ENCODE data around the gene FBXL19.

Gene FBXL19

DNA sequence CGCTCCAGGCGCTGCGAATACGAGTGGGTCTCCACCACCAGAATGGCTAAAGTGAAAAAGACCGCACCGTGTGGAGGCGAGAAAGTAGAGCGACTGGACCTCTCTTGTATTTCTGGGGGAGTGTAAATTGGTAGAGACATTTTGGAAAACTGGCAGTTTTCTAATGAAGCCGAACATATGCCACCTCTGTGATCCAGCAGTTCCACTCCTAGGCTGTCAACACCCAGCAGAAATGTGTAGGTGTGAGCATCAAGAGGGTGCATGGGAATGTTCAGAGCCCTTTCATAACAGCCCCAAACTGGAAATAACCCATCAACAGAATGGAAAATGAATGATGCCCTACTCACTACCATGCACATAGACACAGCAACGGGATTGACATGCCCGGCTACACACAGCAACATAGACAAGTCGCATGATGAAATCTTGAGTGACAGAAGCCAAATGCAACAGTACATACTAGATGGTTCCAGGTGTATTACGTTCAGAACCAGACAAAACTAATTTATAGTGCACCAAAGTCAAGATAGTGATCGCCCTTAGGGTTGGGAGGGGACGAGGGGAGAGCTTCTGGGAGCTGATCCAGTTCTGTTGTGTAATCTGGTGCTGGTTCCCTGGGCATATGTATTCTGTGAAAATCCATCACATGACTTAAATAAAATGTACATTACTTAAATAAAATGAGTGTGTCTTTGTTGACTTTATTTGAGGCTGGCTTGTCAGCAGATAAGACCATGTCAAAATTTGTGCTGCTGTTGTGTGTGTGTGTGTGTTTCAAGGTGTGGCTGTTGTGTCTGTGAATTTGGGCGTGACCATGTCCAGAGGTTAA is 28.6 kb upstream of the FBXL19 start:
- DNase-seq, result no peak

DNA sequence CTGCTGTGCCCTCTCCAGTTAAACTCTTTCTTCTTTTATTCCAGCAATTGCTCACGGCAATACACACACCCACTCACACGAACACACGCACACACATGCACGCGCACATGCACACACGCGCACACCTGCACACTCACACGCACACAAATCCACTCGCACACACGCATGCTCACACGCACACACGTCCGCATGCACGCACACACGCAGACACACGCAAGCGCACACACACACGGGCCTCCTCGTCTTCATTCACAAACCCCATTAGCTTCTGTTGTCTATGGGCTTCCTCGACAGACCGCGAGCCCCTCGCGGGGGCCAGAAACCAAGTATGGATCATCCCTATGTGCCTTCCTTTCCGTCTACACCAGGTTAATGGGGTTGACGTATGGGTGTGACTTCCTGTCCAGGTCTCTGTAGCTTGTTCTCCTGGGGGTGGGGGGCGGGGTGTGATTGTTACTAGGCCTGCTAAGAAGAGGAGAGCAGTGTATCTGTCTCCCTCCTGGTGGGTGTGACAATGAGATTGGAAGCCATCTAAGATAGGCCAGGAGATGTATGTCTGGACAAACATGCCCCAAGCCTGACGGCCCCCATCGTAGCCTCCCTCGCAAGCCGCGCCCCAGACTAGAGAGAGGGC is 27.6 kb upstream of the FBXL19 start:
- no peak for DNase-seq

DNA sequence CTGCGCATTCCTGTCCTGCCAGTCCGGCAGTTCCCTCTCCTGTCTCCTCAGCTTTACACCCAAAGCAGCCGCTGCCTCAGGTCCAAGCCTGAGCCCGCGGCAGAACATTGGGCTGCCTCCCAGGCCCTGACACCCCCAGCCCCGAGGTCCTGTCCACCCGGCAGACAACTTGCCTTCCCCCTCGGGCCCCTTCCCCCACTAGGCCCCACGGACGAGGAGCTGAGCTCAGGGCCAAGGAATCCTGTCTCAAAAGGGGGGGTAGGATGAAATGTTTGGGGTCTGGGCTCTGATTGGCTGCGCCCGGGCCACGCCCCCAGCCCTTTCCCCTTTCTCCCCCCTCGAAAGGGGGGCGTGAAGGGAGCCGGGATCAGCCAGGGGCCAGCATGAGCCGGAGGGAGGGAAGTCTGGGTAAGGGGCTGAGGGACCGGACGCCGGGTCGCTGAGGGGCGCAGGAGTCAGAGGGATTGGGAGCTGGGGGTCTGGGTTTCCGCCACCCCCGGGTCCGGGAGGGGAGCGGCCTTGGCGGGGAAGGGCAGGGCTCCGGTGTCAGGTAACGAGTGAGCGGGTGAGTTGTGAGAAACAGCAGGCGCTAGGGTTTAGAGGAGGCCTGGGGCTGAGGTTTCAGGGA is 27.0 kb upstream of the FBXL19 start, which contains the start of gene CTF1:
Gene CTF1, plus strand, starts transcription at position 354 of the 628 bp plus-strand sequence. Its CDS starts 30 bp downstream, at position 384.
- DNase-seq, result no peak

DNA sequence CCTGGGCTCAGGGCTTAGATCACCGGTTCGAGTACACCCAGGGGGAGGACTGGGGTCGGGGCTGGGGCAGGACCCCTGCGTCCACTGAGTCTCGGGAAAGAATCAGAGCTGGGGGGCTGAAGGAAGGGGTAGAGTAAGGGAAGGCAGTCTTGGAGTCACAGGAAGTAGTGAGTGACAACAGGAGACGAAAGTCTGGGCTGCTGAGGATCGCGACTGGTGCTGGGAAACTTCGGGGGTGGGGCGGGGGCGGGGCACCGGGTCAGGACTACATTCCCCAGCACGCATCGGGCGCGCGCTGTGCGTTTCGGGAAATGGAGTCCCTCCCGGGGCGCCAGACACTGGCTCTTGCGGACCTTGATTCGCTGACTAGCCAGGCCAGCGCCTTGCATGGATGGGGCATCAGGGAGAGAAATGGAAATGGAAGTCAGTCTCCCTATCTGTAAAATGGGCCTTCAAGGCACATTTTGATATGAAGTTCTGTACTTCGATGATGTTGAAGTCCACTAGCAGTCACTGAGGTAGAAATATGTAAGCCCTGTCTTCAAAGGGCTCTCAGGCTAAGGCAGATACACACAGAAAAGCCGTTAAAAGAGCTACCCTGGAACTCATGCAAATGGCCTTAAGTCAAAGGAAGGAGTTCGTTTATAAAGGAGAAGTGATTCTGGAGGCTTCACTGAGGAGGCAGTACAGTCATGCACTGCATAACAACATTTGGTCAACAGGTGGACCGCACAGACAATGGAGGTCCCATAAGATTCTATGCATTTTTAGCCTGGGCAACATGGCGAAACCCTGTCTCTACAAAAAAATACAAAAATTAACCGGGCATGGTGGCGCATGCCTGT is 26.3 kb upstream of the FBXL19 start:
- peak; percentile 89 for DNase-seq

DNA sequence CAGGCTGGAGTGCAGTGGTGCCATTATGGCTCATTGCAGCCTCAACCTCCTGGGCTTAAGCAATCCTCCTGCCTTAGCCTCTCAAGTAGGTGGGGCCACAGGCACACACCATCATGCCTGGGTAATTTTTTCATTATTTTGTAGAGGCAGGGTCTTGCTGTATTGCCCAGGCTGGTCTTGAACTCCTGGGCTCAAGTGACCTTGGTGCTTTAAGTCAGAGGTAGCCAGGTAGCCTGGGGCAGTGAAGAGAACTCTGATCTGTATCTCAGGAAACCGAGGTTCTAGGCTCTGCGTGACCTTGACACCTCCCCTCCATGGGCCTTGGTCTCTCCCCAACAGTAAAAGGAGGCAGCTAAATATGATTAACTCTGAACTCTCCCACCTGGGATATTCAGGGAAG is 23.6 kb upstream of the FBXL19 start:
- DNase-seq, result no peak

DNA sequence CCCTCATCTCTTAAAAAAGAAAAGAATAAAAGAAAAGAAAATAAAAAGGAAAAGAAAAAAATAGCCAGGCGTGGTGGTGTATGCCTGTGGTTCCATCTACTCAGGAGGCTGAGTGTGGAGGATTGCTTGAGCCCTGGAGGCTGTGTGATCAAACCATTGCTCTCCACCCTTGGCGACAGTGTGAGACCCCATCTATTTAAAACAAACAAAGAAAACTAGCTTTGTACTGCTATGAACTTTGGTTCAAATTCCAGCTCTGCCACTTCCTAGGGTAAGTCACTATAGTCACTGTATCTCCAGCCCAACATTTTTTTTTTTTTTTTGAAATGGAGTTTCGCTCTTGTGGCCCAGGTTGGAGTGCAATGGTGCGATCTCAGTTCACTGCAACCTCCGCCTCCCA is 22.8 kb upstream of the FBXL19 start:
- no peak for DNase-seq

DNA sequence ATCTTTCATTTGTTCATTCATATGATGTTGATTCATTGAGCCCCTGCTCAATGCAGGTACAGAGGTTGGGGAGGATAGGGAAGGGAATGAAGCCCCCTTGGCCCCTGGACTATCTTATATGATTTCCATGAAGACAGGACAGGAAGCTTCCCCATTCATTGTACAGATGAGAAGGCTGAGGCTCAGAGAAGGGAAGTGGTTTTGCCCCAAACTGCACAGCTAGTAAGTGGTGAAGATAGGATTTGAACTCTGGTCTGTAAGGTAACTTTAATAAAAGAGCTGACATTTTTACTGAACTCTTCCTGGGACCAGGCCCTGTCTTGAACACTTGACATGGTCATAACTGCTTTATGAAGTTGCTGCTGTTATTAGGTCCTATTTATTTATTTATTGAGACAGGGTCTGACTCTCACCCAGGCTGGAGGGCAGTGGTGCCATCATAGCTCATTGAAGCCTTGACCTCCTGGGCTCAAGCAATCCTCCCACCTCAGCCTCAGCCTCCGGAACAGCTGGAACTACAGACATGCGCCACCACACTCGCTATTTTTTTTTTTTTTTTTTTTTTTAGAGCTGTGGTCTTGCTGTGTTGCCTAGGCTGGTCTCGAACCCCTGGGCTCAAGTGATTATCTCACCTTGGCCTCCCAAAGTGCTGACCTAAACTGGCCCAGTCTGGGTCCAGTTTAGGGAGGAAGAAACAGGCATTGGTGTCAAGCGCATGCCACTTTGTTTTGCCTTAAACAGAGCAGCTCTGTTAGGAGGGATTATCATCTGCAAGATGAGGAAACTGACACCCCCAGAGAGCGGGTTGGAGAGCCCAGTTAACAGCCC is 22.0 kb upstream of the FBXL19 start:
- peak; percentile 19 for DNase-seq

DNA sequence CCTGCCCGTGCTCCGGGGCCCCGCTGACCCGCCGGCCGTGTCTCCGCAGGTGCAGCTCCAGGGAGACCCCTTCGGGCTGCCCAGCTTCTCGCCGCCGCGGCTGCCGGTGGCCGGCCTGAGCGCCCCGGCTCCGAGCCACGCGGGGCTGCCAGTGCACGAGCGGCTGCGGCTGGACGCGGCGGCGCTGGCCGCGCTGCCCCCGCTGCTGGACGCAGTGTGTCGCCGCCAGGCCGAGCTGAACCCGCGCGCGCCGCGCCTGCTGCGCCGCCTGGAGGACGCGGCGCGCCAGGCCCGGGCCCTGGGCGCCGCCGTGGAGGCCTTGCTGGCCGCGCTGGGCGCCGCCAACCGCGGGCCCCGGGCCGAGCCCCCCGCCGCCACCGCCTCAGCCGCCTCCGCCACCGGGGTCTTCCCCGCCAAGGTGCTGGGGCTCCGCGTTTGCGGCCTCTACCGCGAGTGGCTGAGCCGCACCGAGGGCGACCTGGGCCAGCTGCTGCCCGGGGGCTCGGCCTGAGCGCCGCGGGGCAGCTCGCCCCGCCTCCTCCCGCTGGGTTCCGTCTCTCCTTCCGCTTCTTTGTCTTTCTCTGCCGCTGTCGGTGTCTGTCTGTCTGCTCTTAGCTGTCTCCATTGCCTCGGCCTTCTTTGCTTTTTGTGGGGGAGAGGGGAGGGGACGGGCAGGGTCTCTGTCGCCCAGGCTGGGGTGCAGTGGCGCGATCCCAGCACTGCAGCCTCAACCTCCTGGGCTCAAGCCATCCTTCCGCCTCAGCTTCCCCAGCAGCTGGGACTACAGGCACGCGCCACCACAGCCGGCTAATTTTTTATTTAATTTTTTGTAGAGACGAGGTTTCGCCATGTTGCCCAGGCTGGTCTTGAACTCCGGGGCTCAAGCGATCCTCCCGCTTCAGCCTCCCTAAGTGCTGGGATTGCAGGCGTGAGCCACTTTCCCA is 21.1 kb upstream of the FBXL19 start:
- peak; percentile 69 for DNase-seq

DNA sequence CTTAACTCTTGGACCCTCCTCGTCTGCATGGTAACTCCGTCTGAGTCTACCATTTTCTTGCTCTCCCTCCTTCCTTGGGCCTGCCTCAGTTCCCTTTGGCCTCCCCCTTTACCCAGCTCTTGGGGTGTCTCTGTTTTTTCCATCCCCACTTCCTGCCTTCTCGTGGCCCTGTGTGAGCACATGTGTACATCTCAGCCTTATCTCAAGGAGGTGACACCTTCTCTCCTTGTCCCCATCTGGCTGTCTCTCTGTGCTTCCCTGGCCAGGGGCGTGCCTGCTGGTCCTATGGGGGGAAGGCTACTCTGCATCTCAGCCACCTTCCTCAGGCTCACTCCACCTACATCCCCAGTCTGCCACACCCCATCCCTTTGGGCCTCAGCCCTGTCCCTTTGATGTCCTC is 20.4 kb upstream of the FBXL19 start:
- peak; percentile 34 for DNase-seq

DNA sequence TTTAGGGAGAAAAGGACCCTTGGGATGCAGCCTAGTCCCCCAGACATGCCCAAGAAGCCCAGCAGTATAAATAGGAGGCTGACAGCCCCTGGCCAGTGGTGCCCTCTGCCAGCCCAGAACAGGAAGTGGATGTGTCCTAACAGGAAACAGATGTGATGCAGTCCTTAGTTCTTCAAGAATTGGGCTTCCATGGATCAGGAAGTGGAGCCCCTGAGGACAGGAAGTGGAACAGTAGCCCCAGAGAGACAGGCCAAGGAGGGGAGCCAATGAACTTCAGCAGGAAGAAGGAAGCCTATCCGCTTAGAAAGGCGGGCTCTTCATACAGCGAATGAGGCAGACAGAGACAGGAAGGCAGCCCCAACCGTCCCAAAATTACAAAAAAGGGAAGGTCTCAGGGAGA is 19.8 kb upstream of the FBXL19 start:
- peak; percentile 28 for DNase-seq

DNA sequence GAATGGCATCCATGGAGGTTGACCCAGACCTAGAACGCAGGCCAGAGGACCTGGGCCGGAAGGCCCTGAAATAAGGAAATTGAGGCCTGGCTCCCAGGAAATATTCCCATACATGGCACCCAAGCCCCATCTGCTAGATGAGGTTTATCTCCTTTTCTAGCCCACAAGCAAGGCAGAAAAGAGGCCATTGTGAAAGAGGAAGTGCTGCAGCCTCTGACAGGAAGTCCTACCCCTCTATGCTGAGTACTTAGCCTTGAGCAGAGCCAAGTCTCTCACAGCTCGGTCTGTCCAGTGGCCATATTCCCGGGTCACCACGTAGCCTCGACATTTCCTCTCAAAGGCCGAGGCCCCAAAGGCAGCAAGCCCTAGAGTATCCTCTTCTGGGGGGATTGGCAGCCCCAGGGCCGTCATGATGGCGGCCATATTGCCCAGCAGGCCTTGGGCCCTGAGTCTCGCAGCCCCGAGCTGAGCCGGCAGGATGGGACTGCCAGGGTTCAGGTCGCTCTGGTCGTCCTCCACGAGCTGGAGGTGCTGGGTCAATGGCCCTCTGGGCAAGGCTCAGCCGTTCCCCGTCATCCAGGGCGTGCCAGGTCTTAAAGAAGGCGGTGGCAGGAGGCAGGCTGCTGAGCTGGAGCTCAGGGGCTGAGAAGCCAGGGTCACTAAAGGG is 19.1 kb upstream of the FBXL19 start:
- no peak for DNase-seq

DNA sequence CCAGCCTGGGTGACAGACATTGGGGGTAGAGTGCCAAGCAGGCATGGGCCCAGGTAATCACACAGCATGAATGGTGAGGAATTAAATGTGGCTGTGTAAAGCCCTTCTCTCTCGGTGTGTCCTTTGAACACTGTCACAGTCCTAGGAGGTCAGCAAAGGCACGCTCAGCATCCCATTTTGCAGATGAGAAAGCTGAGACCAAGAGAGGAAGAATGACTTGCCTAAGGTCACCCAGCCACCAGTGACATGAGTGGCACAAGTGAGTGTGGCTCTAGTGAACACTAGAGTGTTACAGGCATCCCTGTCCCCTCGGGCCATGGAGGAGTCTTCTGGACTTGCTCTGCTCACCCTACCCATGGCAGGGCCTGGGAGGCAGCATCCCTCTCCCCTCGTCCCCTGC is 16.3 kb upstream of the FBXL19 start:
- no peak for DNase-seq

DNA sequence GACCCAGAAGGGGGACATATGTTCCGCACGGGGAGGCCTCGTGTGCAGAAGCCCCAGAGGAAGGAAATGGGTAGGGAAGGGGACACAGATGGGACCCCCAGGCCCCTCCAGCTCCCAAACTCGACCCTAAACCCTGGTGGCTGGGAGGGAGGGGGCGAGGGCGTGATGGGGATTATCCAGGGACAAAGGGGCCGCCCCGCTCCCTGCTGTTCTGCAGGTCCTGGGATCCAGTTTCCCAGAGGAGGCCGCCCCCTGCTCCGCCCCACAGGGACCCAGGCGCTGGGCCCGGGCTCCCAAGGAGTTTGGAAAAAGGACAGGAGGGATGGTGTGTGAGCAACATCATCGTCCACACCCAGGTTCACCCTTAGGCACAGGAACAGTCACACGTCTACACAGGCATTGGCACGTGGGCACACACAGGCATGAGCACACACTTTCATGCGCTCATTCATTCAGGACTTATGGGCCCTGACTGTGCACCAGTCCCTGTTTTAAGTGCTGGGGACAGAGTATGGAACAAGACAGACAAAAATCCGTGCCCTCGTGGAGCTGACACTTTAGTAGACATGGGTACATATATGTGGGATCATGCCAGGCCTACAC is 12.8 kb upstream of the FBXL19 start:
- no peak for DNase-seq

DNA sequence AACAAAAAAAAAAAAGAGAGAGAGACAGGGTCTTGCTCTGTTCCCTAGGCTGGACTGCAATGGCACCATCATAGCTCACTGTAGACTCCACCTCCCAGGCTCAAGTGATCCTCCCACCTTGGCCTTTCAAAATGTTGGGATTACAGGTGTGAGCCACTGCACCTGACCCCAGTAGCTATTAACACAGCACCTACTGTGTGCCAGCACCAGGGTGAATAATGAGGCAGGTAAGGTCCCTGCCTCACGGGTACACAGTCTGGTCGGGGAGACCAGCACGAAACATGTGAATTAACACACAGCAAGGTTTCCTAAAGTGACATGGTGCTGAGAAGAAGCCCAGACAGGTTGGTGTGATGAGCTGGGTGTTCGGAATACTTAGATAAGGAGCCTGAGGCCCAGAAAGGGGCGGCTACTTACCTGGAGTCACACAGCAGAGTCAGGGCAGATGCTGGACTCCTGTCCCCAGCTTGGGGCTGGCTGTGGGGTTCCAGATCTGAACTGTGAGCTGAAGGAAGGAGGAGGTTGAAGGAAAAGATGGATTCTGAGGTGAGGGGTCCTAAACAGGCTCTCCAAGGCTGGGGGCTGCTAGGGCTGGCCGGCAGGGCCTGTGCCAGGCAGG is 10.5 kb upstream of the FBXL19 start:
- no peak for DNase-seq

DNA sequence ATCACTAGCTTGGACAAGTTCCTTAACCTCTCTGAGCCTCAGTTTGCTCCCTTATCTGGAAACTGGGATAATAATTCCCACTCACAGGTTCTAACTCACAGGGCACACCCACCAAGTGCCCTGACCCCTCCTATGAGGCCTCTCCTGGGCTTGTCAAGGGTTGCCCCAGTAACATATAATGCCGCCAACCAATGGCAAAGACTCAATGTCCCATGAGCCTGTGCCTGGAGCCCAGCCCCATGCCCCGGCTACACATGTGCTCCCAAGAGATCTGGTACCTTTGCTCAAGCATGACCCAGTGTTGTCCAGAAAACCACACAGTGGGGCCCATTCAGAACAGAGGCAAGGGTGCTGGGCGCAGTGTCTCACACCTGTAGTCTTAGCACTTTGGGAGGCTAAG is 8.5 kb upstream of the FBXL19 start:
- DNase-seq, result no peak

DNA sequence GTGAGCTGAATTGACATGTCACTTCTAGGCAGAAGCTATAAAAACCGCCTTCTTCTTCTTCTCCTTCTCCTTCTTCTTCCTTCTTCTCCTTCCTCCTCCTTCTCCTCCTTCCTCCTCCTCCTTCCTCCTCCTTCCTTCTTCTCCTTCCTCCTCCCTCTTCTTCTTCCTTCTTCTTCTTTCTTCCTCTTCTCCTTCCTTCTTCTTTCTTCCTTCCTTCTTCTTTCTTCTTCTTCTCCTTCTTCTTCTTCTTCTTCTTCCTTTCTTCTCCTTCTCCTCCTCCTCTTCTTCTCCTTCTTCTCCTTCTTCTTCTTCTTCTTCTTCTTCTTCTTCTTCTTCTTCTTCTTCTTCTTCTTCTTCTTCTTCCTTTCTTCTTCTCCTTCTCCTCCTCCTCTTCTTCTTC is 4.8 kb upstream of the FBXL19 start:
- no peak for DNase-seq

DNA sequence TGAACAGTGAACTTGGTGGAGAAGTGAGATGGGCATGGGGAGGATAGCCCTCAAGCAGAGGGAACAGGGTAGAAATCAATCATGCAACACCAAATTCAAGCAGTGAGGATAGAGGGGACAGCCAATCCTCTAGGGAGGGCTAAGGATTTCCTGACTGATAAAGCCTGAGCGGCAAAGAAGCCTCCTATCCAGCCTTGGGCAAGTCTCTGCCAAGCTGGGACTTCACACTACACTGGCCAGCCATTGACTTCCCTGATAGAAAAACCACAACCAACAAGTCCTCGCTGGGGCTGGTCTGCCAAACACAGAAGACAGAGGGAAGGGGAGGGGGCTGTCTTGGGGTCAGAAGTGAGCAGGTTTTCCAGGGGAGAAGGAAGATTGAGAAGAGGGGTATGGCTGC is 2.5 kb upstream of the FBXL19 start:
- DNase-seq, result no peak

DNA sequence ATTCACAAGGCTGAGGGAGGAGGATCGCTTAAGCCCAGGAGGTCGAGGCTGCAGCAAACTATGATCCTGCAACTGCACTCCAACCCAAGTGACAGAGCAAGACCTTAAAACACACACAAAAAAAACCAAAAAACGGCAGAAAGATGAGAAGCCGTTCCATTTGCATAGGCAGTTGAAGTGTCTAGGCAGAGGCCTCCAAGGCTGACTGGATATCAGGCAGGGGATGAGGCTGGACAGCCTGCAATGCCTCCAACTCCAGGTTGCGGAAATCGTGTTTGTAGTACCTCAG is 2.0 kb upstream of the FBXL19 start:
- DNase-seq, result no peak

DNA sequence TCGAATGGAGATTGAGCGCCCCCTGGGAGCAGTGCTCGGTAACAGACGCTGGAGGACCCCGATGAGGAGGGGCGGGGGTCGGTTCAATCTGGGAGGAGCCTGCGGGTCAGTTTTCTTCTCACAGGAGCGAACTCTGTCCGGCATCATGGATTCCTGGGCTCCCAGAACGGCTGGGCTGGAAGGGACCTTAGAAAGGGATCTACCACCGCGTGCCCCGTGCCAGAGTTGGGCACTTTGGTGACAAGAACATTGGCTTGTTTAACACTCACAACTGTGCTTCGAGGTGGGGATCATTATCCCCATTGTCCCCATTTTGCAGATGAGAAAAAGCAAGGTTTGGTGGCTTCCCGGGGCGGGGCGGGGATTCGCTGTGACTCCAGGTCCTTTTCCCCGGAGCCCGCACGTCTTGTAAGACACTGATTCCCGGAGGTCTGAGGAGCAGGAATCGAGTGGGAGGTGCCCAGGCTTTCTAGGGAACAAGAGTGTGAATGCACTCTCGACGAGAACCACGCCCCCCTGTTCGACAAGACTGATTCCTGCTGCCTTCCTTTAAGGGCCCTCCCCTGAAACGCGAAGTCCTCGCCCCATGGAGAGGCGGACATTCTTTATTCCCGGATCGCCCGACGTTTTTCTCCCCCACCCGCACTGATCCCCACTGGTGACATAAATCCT is 1.5 kb upstream of the FBXL19 start:
- peak; percentile 91 for DNase-seq
